H1 (cell line): ENCODE measurements around the gene GAD2. TPM values are rescaled to one million over a fixed set of nuclear protein-coding genes. Genes with fewer than 3 reads are reported as not detected.

ENCODE experiments used
- CTCF ChIA-PET: fragments of 300-600 bp; sonication (Branson Sonifier 250); formaldehyde crosslinking; loops from one replicate; lab custom pipeline; 2021; ENCODE audit not compliant: partially characterized antibody; lab: Charles Lee
- POLR2A ChIA-PET: fragments of 300-600 bp; sonication (Branson Sonifier 250); formaldehyde crosslinking; loops from one replicate; lab custom pipeline; 2021; ENCODE audit warnings: inconsistent platforms; ENCODE audit not compliant: partially characterized antibody; lab: Charles Lee
- DNase-seq, 2 experiments: peaks; one replicate each; pipeline versions ENCODE4 v3.0.0 to v3.0.0-alpha.2; 2010 to 2022; ENCODE audit warnings: low spot score in 2 of 2, low read depth in 1 of 2, mixed read lengths in 1 of 2
- FAIRE-seq: peaks from 2 replicates; lab custom pipeline; 2011; peaks lifted over from hg19 to GRCh38; lab: Jason Lieb, UNC
- H2AFZ ChIP-seq: 2 replicates; pipeline ENCODE4 v1.8.1; 2012; ENCODE audit warnings: low read length, inconsistent platforms
- H2AK5ac ChIP-seq: 2 replicates; pipeline ENCODE4 v1.6.1; 2013; ENCODE audit warnings: low read depth, low read length
- H2BK120ac ChIP-seq: replicated peaks from 2 replicates; pipeline ENCODE3; 2013; ENCODE audit warnings: low read depth, low read length, inconsistent platforms
- H2BK12ac ChIP-seq: 2 replicates; pipeline ENCODE4 v1.6.1; 2013; ENCODE audit warnings: low read depth, low read length
- H2BK15ac ChIP-seq: 2 replicates; pipeline ENCODE4 v1.6.1; 2013; ENCODE audit warnings: low read length
- H2BK20ac ChIP-seq: 2 replicates; pipeline ENCODE4 v1.6.1; 2013; ENCODE audit warnings: low read length
- H2BK5ac ChIP-seq: 2 replicates; pipeline ENCODE4 v1.6.1; 2013; ENCODE audit warnings: low read depth, low read length
- H3K14ac ChIP-seq: 2 replicates; pipeline ENCODE4 v1.6.1; 2013; ENCODE audit warnings: inconsistent platforms; ENCODE audit not compliant: insufficient read length
- H3K18ac ChIP-seq: 2 replicates; pipeline ENCODE4 v1.6.1; 2013; ENCODE audit warnings: low read length; ENCODE audit errors: extremely low read depth
- H3K23ac ChIP-seq: 2 replicates; pipeline ENCODE4 v1.6.1; 2013; ENCODE audit warnings: inconsistent platforms; ENCODE audit not compliant: insufficient read length
- H3K23me2 ChIP-seq: 2 replicates; pipeline ENCODE4 v1.6.1; 2013; ENCODE audit warnings: low read depth, low read length
- H3K27ac ChIP-seq: 2 replicates; pipeline ENCODE4 v1.6.1; 2011; ENCODE audit warnings: low read depth, low read length, inconsistent platforms
- H3K27me3 ChIP-seq, 4 experiments: replicated peaks in 1 of 4; 1 replicate in 1 of 4; 2 replicates in 3 of 4; pipeline versions ENCODE4 v1.6.1 to v1.8.1; 2011 to 2013; ENCODE audit warnings: low read length in 3 of 4, mild to moderate bottlenecking in 3 of 4, inconsistent platforms in 2 of 4, mixed read lengths in 2 of 4, moderate library complexity in 1 of 4; ENCODE audit not compliant: control insufficient read depth in 3 of 4, insufficient read depth in 3 of 4; ENCODE audit errors: extremely low read depth in 1 of 4
- H3K36me3 ChIP-seq, 4 experiments: 2 replicates each; pipeline versions ENCODE4 v1.6.1 to v1.8.1; 2011 to 2013; ENCODE audit warnings: mild to moderate bottlenecking in 4 of 4, low read length in 3 of 4, moderate library complexity in 2 of 4, control low read depth in 1 of 4, inconsistent platforms in 1 of 4; ENCODE audit not compliant: insufficient read depth in 4 of 4, control insufficient read depth in 2 of 4
- H3K4ac ChIP-seq: replicated peaks from 2 replicates; pipeline ENCODE3; 2013; ENCODE audit warnings: low read length, low read depth, mixed read lengths, inconsistent platforms; ENCODE audit not compliant: insufficient read length
- H3K4me1 ChIP-seq, 4 experiments: replicated peaks in 1 of 4; 1 replicate in 1 of 4; 2 replicates in 3 of 4; pipeline versions ENCODE4 v1.6.1 to v1.8.1; 2011 to 2013; ENCODE audit warnings: low read length in 3 of 4, inconsistent platforms in 2 of 4, mixed read lengths in 1 of 4; ENCODE audit not compliant: insufficient read depth in 4 of 4, control insufficient read depth in 3 of 4
- H3K4me2 ChIP-seq, 2 experiments: 2 replicates each; pipeline versions ENCODE4 v1.6.1 to v1.8.1; 2011 to 2013; ENCODE audit warnings: low read depth in 2 of 2, low read length in 2 of 2, control low read depth in 1 of 2, inconsistent platforms in 1 of 2, mild to moderate bottlenecking in 1 of 2; ENCODE audit not compliant: insufficient read depth in 1 of 2
- H3K4me3 ChIP-seq, 4 experiments: fragments of 200-600, 300-600 bp in 1 of 4; sonication (generic), shearing (Covaris generic), sonication (Bioruptor Twin) in 1 of 4; 2 replicates each; pipeline versions ENCODE4 v1.5.1 to v1.8.1; 2011 to 2016; ENCODE audit warnings: low read length in 4 of 4, low read depth in 3 of 4, control low read depth in 2 of 4, inconsistent platforms in 2 of 4, mild to moderate bottlenecking in 2 of 4, mixed read lengths in 1 of 4, moderate library complexity in 1 of 4; ENCODE audit not compliant: insufficient read depth in 2 of 4; ENCODE audit errors: extremely low read depth in 1 of 4
- H3K56ac ChIP-seq: replicated peaks from 2 replicates; pipeline ENCODE3; 2013; ENCODE audit warnings: low read depth, mild to moderate bottlenecking, mixed read lengths, low read length, inconsistent platforms; ENCODE audit not compliant: insufficient read length
- H3K79me1 ChIP-seq: 2 replicates; pipeline ENCODE4 v1.6.1; 2013; ENCODE audit warnings: low read depth, low read length, control low read depth
- H3K79me2 ChIP-seq, 2 experiments: 2 replicates each; pipeline versions ENCODE4 v1.6.1 to v1.8.1; 2012 to 2013; ENCODE audit warnings: low read length in 2 of 2, mild to moderate bottlenecking in 2 of 2, inconsistent platforms in 1 of 2; ENCODE audit not compliant: insufficient read depth in 2 of 2, control insufficient read depth in 1 of 2
- H3K9ac ChIP-seq, 4 experiments: replicated peaks in 1 of 4; 1 replicate in 1 of 4; 2 replicates in 3 of 4; pipeline versions ENCODE4 v1.6.1 to v1.8.1; 2011 to 2013; ENCODE audit warnings: low read depth in 3 of 4, low read length in 3 of 4, control low read depth in 2 of 4, mild to moderate bottlenecking in 2 of 4, moderate library complexity in 2 of 4, inconsistent platforms in 1 of 4; ENCODE audit errors: extremely low read depth in 1 of 4
- H3K9me3 ChIP-seq, 2 experiments: 2 replicates each; pipeline versions ENCODE4 v1.6.1 to v1.8.1; 2012 to 2013; ENCODE audit warnings: mild to moderate bottlenecking in 2 of 2, moderate library complexity in 2 of 2, control low read depth in 1 of 2, inconsistent platforms in 1 of 2, low read depth in 1 of 2, low read length in 1 of 2, mixed read lengths in 1 of 2; ENCODE audit not compliant: insufficient read depth in 2 of 2
- H4K20me1 ChIP-seq, 2 experiments: replicated peaks in 1 of 2; 2 replicates each; pipeline versions ENCODE3 to v1.8.1; 2011 to 2013; ENCODE audit warnings: inconsistent platforms in 2 of 2, low read length in 2 of 2, mild to moderate bottlenecking in 1 of 2; ENCODE audit not compliant: insufficient read depth in 2 of 2, control insufficient read depth in 1 of 2
- H4K5ac ChIP-seq: 2 replicates; pipeline ENCODE4 v1.6.1; 2013; ENCODE audit warnings: low read length, low read depth, mixed read lengths, inconsistent platforms; ENCODE audit not compliant: insufficient read length
- H4K8ac ChIP-seq: 2 replicates; pipeline ENCODE4 v1.8.0; 2013; ENCODE audit warnings: mild to moderate bottlenecking, moderate library complexity, low read length, inconsistent platforms; ENCODE audit not compliant: insufficient read depth; ENCODE audit errors: extremely low read depth
- H4K91ac ChIP-seq: replicated peaks from 2 replicates; pipeline ENCODE3; 2013; ENCODE audit warnings: low read length, mixed read lengths, inconsistent platforms; ENCODE audit not compliant: insufficient read length
- BACH1 ChIP-seq: IDR thresholded peaks from 2 replicates; pipeline ENCODE4 v1.6.1; 2012; ENCODE audit warnings: low read length, improper control_type of control experiment
- BCL11A ChIP-seq, 2 experiments: IDR thresholded peaks; one replicate each; pipeline ENCODE4 v1.6.1; 2011; ENCODE audit warnings: low read depth in 2 of 2, low read length in 2 of 2, mild to moderate bottlenecking in 2 of 2
- CEBPB ChIP-seq: IDR thresholded peaks from 2 replicates; pipeline ENCODE4 v1.6.1; 2012; ENCODE audit warnings: low read depth, low read length
- CREB1 ChIP-seq: IDR thresholded peaks from 2 replicates; pipeline ENCODE4 v1.6.1; 2012; ENCODE audit warnings: inconsistent platforms
- EP300 ChIP-seq, 2 experiments: IDR thresholded peaks; 1 replicate in 1 of 2; 2 replicates in 1 of 2; pipeline ENCODE4 v1.6.1; 2011 to 2012; ENCODE audit warnings: low read depth in 2 of 2, low read length in 2 of 2, mild to moderate bottlenecking in 2 of 2, borderline replicate concordance in 1 of 2, inconsistent platforms in 1 of 2, moderate library complexity in 1 of 2
- KDM4A ChIP-seq: IDR thresholded peaks from one replicate; pipeline ENCODE4 v1.7.1; 2012; ENCODE audit warnings: low read depth, mild to moderate bottlenecking, moderate library complexity, low read length, inconsistent platforms; ENCODE audit not compliant: severe bottlenecking
- MAFK ChIP-seq: IDR thresholded peaks from 2 replicates; pipeline ENCODE4 v1.6.1; 2012; ENCODE audit warnings: low read depth, mild to moderate bottlenecking, improper control_type of control experiment, low read length
- NANOG ChIP-seq: IDR thresholded peaks from 2 replicates; pipeline ENCODE4 v1.6.1; 2011; ENCODE audit warnings: low read length, low read depth, mild to moderate bottlenecking, inconsistent platforms; ENCODE audit not compliant: insufficient read depth, poor library complexity, severe bottlenecking
- SP1 ChIP-seq: IDR thresholded peaks from 2 replicates; pipeline ENCODE4 v1.6.1; 2011; ENCODE audit warnings: low read depth, low read length
- SP2 ChIP-seq: IDR thresholded peaks from 2 replicates; pipeline ENCODE4 v1.6.1; 2012; ENCODE audit warnings: mild to moderate bottlenecking, low read length, inconsistent platforms
- TAF7 ChIP-seq: optimal IDR thresholded peaks from 2 replicates; pipeline ENCODE3; 2011; ENCODE audit warnings: low read depth, mild to moderate bottlenecking, inconsistent platforms, low read length, moderate library complexity, borderline replicate concordance
- WGBS, 2 experiments: shearing (Covaris generic) in 1 of 2; methylation state at CpG; one replicate each; pipeline versions ENCODE4 v1.1.6 to v1.1.7; 2013 to 2015; ENCODE audit warnings: low lambda C conversion rate in 2 of 2, mixed read lengths in 2 of 2, inconsistent platforms in 1 of 2, low coverage in 1 of 2, missing lambda C conversion rate in 1 of 2; ENCODE audit not compliant: insufficient replicate concordance in 2 of 2, insufficient coverage in 1 of 2, insufficient read length in 1 of 2; ENCODE audit errors: extremely low coverage in 1 of 2, missing lambda C conversion rate in 1 of 2; 5-methylcytosine and 5-hydroxymethylcytosine counted together
- polyA plus RNA-seq, 7 experiments: library from polyadenylated mRNA; depleted of rRNA in 3 of 7; stranded (reverse) in 5 of 7; unstranded in 2 of 7; fragments of >200 nt in 5 of 7; fragments of 200-250 nt in 2 of 7; gene quantifications; 1 replicate in 5 of 7; 2 replicates in 1 of 7; 4 replicates in 1 of 7; pipeline versions ENCODE4 v1.2.1 to v1.2.3, GENCODE V29; 2011 to 2013; ENCODE audit warnings: missing spikeins in 2 of 7, mixed read lengths in 2 of 7
- total RNA-seq: library from RNA; stranded (reverse); fragmentation: NEBNext Ultra II Directional; extraction: Animal tissue kit (Norgen Biotek cat#: 25700); gene quantifications from 2 replicates; pipeline ENCODE4 v1.2.1, GENCODE V29; 2021
- TF ChIP-seq, protein P1 (sequence below): IDR thresholded peaks from 2 replicates; pipeline ENCODE4 v1.6.1; 2012; ENCODE audit warnings: inconsistent platforms
- TF ChIP-seq, protein P2 (sequence below): IDR thresholded peaks from 2 replicates; pipeline ENCODE4 v1.6.1; 2012; ENCODE audit warnings: low read length, inconsistent platforms

The GAD2 gene
- total and polyA plus RNA-seq, 2 of the 8 experiments (the other 6 are each of a cell fraction or from before 2014, with no cell fraction given) = 0.30 to 0.47 TPM

DNA sequence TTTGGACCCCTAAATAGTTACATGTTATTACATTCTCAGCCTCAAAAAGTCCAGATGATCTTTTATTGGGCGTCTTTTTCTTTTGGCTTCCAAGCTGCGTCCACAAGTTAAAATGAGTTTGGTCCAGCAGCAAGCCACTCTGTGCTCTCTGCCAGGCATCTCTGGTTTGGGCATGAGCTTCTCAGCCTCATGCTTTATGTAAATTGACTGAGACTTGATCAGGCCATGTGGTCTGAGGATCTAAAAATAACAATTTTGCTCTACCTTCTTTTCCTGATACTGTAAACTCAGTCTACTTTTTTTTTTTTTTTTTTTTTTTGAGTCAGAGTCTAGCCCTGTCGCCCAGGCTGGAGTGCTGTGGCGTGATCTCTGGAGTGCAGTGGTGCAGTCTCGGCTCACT, 15.6 kb downstream of the GAD2 start:
- no peak overlapping the region for H2BK12ac ChIP-seq
- no peak overlapping the region for H3K9ac ChIP-seq
- H3K79me1 ChIP-seq = no peaks in the 10 kb centered on the region
- DNase-seq (no peak), FAIRE-seq (no peak)
- no peak overlapping the region for H2BK5ac ChIP-seq
- no peaks in the 10 kb centered on the region for H3K4me1 ChIP-seq
- H3K27ac ChIP-seq = no peak overlapping the region
- 94% methylated on average over 5 of the region's 5 CpGs; no CpG with 5 or more reads in 1 of the 2 experiments for WGBS, 2 experiments
- H3K36me3 ChIP-seq = no peaks in the 10 kb centered on the region
- no peak overlapping the region for H2AK5ac ChIP-seq
- no peak overlapping the region for H4K91ac ChIP-seq
- no peak overlapping the region for H3K14ac ChIP-seq
- H2BK120ac ChIP-seq = no peak overlapping the region
- no peaks in the 10 kb centered on the region for H4K20me1 ChIP-seq
- H3K4me2 ChIP-seq = no peak overlapping the region
- H3K4ac ChIP-seq = no peak overlapping the region
- POLR2A ChIA-PET = no interaction called here
- no peak overlapping the region for H2AFZ ChIP-seq
- H3K9me3 ChIP-seq = no peaks in the 10 kb centered on the region
- no peak overlapping the region for H3K18ac ChIP-seq
- no peak overlapping the region for H2BK15ac ChIP-seq
- H3K27me3 ChIP-seq = no peaks in the 10 kb centered on the region
- H3K79me2 ChIP-seq = no peaks in the 10 kb centered on the region
- no peaks in the 10 kb centered on the region for H3K23me2 ChIP-seq
- no peak overlapping the region for H3K23ac ChIP-seq
- H2BK20ac ChIP-seq = no peak overlapping the region
- CTCF ChIA-PET = interaction anchor here (1.2 to 1.9 kb wide), 2 partner anchors 11 to 38 kb away, joined by 3 to 7 read pairs; no protein-coding TSS in a partner anchor
- no peak overlapping the region for H4K8ac ChIP-seq
- H4K5ac ChIP-seq = no peak overlapping the region
- H3K4me3 ChIP-seq = no peak overlapping the region
- no peak overlapping the region for H3K56ac ChIP-seq
- TF ChIP-seq BCL11A (IDR thresholded peaks at IDR 0.05; ENCODE audit: low read depth in 2 of 2, low read length in 2 of 2) (no peak), CREB1 (no peak), MAFK (no peak), NANOG (no peak), TAF7 (no peak), BACH1 (no peak), CEBPB (no peak), SP2 (no peak), SP1 (no peak), KDM4A (no peak), EP300 (IDR thresholded peaks at IDR 0.05; ENCODE audit: borderline replicate concordance in 1 of 2, low read depth in 2 of 2, low read length in 2 of 2) (no peak)
- TF ChIP-seq, protein P1, sequence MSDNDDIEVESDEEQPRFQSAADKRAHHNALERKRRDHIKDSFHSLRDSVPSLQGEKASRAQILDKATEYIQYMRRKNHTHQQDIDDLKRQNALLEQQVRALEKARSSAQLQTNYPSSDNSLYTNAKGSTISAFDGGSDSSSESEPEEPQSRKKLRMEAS = no peak
- TF ChIP-seq, protein P2, sequence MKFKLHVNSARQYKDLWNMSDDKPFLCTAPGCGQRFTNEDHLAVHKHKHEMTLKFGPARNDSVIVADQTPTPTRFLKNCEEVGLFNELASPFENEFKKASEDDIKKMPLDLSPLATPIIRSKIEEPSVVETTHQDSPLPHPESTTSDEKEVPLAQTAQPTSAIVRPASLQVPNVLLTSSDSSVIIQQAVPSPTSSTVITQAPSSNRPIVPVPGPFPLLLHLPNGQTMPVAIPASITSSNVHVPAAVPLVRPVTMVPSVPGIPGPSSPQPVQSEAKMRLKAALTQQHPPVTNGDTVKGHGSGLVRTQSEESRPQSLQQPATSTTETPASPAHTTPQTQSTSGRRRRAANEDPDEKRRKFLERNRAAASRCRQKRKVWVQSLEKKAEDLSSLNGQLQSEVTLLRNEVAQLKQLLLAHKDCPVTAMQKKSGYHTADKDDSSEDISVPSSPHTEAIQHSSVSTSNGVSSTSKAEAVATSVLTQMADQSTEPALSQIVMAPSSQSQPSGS = no peak
